IMR-90 (cell line): ENCODE data around the gene NAV2. TPM values are rescaled to one million over a fixed set of nuclear protein-coding genes. Genes with fewer than 3 reads are reported as not detected.

ENCODE experiments used
- ATAC-seq: fragments of 200-7000 bp; cut with Tn5 transposase; 2 replicates; pipeline ENCODE4 v1.9.1; 2020; ENCODE audit warnings: low read depth, mild to moderate bottlenecking, moderate library complexity
- Bru-seq: library from RNA; stranded (reverse); fragments of 400-500 nt; gene quantifications from one replicate; lab custom pipeline; 2021; lab: Mats Ljungman, UMichigan
- BruChase-seq, 2 experiments: library from RNA; stranded (reverse); fragments of 400-500 nt; gene quantifications; one replicate each; lab custom pipeline; 2021; lab: Mats Ljungman, UMichigan
- BruUV-seq: library from RNA; stranded (reverse); fragments of 400-500 nt; replicated peaks from 2 replicates; lab custom pipeline; 2021; lab: Mats Ljungman, UMichigan
- CTCF ChIA-PET: fragments of 300-600 bp; formaldehyde crosslinking; extraction: SDS; loops from one replicate; lab custom pipeline; 2021; ENCODE audit warnings: antibody characterized with exemption; lab: Yijun Ruan, JAX
- POLR2A ChIA-PET: fragments of 300-600 bp; sonication (Branson Sonifier 250); formaldehyde crosslinking; loops from one replicate; lab custom pipeline; 2022; ENCODE audit warnings: antibody characterized with exemption; ENCODE audit not compliant: unreplicated experiment; lab: Charles Lee
- DNase-seq: peaks from one replicate; pipeline ENCODE4 v3.0.0; 2013
- H2AFZ ChIP-seq: replicated peaks from 2 replicates; pipeline ENCODE3; 2013; ENCODE audit warnings: low read length, mild to moderate bottlenecking; ENCODE audit not compliant: poor library complexity
- H2AK5ac ChIP-seq: 2 replicates; pipeline ENCODE4 v1.6.1; 2013; ENCODE audit warnings: low read depth, low read length, inconsistent platforms
- H2AK9ac ChIP-seq: replicated peaks from 2 replicates; pipeline ENCODE3; 2013; ENCODE audit warnings: mild to moderate bottlenecking, low read depth, low read length, moderate library complexity; ENCODE audit not compliant: poor library complexity
- H2BK120ac ChIP-seq: 2 replicates; pipeline ENCODE4 v1.6.1; 2013; ENCODE audit warnings: low read depth, low read length, inconsistent platforms
- H2BK15ac ChIP-seq: 3 replicates; pipeline ENCODE4 v1.6.1; 2013; ENCODE audit warnings: low read depth, low read length, inconsistent platforms
- H2BK20ac ChIP-seq: 2 replicates; pipeline ENCODE4 v1.6.1; 2013; ENCODE audit warnings: low read depth, mild to moderate bottlenecking, inconsistent platforms, low read length, moderate library complexity
- H2BK5ac ChIP-seq: 2 replicates; pipeline ENCODE4 v1.6.1; 2013; ENCODE audit warnings: mild to moderate bottlenecking, low read depth, low read length, inconsistent platforms; ENCODE audit not compliant: poor library complexity, severe bottlenecking
- H3K14ac ChIP-seq: replicated peaks from 2 replicates; pipeline ENCODE4 v1.6.1; 2013; ENCODE audit warnings: low read depth, low read length, inconsistent platforms
- H3K18ac ChIP-seq: 2 replicates; pipeline ENCODE4 v1.6.1; 2013; ENCODE audit warnings: low read depth, low read length, control low read depth
- H3K23ac ChIP-seq: 2 replicates; pipeline ENCODE4 v1.6.1; 2013; ENCODE audit warnings: low read depth, low read length, inconsistent platforms
- H3K27ac ChIP-seq: 2 replicates; pipeline ENCODE4 v1.5.1; 2013; ENCODE audit warnings: mild to moderate bottlenecking, control low read depth, low read length; ENCODE audit not compliant: insufficient read depth
- H3K27me3 ChIP-seq: 2 replicates; pipeline ENCODE4 v1.6.1; 2013; ENCODE audit warnings: low read length; ENCODE audit not compliant: control insufficient read depth, insufficient read depth
- H3K36me3 ChIP-seq: 2 replicates; pipeline ENCODE4 v1.6.1; 2013; ENCODE audit warnings: low read length, mixed read lengths; ENCODE audit not compliant: control insufficient read depth, insufficient read depth
- H3K4ac ChIP-seq: 2 replicates; pipeline ENCODE4 v1.6.1; 2013; ENCODE audit warnings: low read depth, low read length, inconsistent platforms
- H3K4me1 ChIP-seq: 2 replicates; pipeline ENCODE4 v1.6.1; 2013; ENCODE audit warnings: low read length, mixed read lengths; ENCODE audit not compliant: control insufficient read depth, insufficient read depth
- H3K4me2 ChIP-seq: 2 replicates; pipeline ENCODE4 v1.6.1; 2013; ENCODE audit warnings: low read depth, mild to moderate bottlenecking, control low read depth, low read length, moderate library complexity
- H3K4me3 ChIP-seq: 2 replicates; pipeline ENCODE4 v1.5.1; 2013; ENCODE audit warnings: low read depth, mild to moderate bottlenecking, control low read depth, low read length, moderate library complexity; ENCODE audit not compliant: insufficient read depth
- H3K56ac ChIP-seq: 2 replicates; pipeline ENCODE4 v1.6.1; 2013; ENCODE audit warnings: low read length, inconsistent platforms; ENCODE audit not compliant: insufficient read depth; ENCODE audit errors: extremely low read depth
- H3K79me1 ChIP-seq, 2 experiments: 2 replicates each; pipeline ENCODE4 v1.6.1; 2013; ENCODE audit warnings: low read length in 2 of 2, inconsistent platforms in 1 of 2, low read depth in 1 of 2
- H3K9ac ChIP-seq: 2 replicates; pipeline ENCODE4 v1.6.1; 2013; ENCODE audit warnings: low read depth, low read length, control low read depth
- H3K9me1 ChIP-seq: 2 replicates; pipeline ENCODE4 v1.6.1; 2013; ENCODE audit warnings: low read length, inconsistent platforms; ENCODE audit not compliant: insufficient read depth
- H3K9me3 ChIP-seq: 2 replicates; pipeline ENCODE4 v1.6.1; 2013; ENCODE audit warnings: low read length; ENCODE audit not compliant: control insufficient read depth, insufficient read depth
- H4K20me1 ChIP-seq: 2 replicates; pipeline ENCODE4 v1.6.1; 2013; ENCODE audit warnings: low read length, inconsistent platforms; ENCODE audit not compliant: insufficient read depth
- H4K5ac ChIP-seq: 2 replicates; pipeline ENCODE4 v1.6.1; 2013; ENCODE audit warnings: mild to moderate bottlenecking, low read depth, low read length, control low read depth
- H4K8ac ChIP-seq, 2 experiments: 2 replicates each; pipeline ENCODE4 v1.6.1; 2013; ENCODE audit warnings: low read depth in 2 of 2, low read length in 2 of 2, control low read depth in 1 of 2, inconsistent platforms in 1 of 2
- H4K91ac ChIP-seq: 2 replicates; pipeline ENCODE4 v1.6.1; 2013; ENCODE audit warnings: low read depth, low read length, inconsistent platforms; ENCODE audit not compliant: insufficient read depth
- CHD1 ChIP-seq: IDR thresholded peaks from 2 replicates; pipeline ENCODE4 v1.6.1; 2012; ENCODE audit warnings: low read depth, low read length, improper control_type of control experiment
- FOS ChIP-seq: fragments of 150-350 bp; IDR thresholded peaks from 2 replicates; pipeline ENCODE4 v1.6.1; 2016; ENCODE audit warnings: low read depth, low read length
- MXI1 ChIP-seq: IDR thresholded peaks from 2 replicates; pipeline ENCODE4 v1.6.1; 2012; ENCODE audit warnings: low read depth, mild to moderate bottlenecking, low read length, moderate library complexity, borderline replicate concordance
- NFE2L2 ChIP-seq: fragments of 150-350 bp; IDR thresholded peaks from 2 replicates; pipeline ENCODE4 v1.6.1; 2016; ENCODE audit warnings: low read depth, mild to moderate bottlenecking, low read length
- RFX5 ChIP-seq: IDR thresholded peaks from 2 replicates; pipeline ENCODE4 v1.8.0; 2012; ENCODE audit warnings: low read depth, mild to moderate bottlenecking, low read length, moderate library complexity
- SMC3 ChIP-seq: fragments of 150-350 bp; IDR thresholded peaks from 2 replicates; pipeline ENCODE4 v1.6.1; 2016; ENCODE audit warnings: low read depth, mild to moderate bottlenecking, antibody characterized with exemption, low read length, moderate library complexity
- WGBS, 2 experiments: methylation state at CpG; one replicate each; pipeline versions ENCODE4 v1.1.5 to v1.1.7; 2013; ENCODE audit warnings: missing lambda C conversion rate in 2 of 2; ENCODE audit not compliant: insufficient read length in 1 of 2; ENCODE audit errors: extremely low coverage in 2 of 2; 5-methylcytosine and 5-hydroxymethylcytosine counted together
- dilution Hi-C: fragments of 300-500 bp; cut with HindIII; formaldehyde crosslinking; loops from one replicate; pipeline ENCODE4 v1.14.3; 2018; ENCODE audit warnings: low sequenced_read_pairs; ENCODE audit not compliant: unreplicated experiment
- in situ Hi-C: fragments of 300-500 bp; cut with MboI; formaldehyde crosslinking; loops from 3 replicates; pipeline ENCODE4 v1.14.3; 2019; ENCODE audit warnings: low sequenced_read_pairs, inconsistent platforms, mixed read lengths
- intact Hi-C: fragments of 100-400 bp; cut with micrococcal nuclease; formaldehyde crosslinking; loops from 2 replicates; pipeline ENCODE4 v1.10.0; 2022
- long read RNA-seq: library from polyadenylated mRNA; unstranded; transcript quantifications from one replicate; pipeline ENCODE4 v2.0.0, GENCODE V29; 2021; ENCODE audit not compliant: unreplicated experiment
- polyA plus RNA-seq, 3 experiments: library from polyadenylated mRNA; depleted of rRNA; stranded (reverse); fragments of >200 nt; gene quantifications; 2 replicates each; pipeline ENCODE4 v1.2.3, GENCODE V29; 2012; ENCODE audit warnings: low replicate concordance in 1 of 3
- total RNA-seq: library from RNA; depleted of rRNA; stranded (reverse); fragments of >200 nt; gene quantifications from 2 replicates; pipeline ENCODE4 v1.2.3, GENCODE V29; 2012; rRNA removed
- TF ChIP-seq, protein P1 (sequence below): fragments of 150-350 bp; IDR thresholded peaks from 2 replicates; pipeline ENCODE4 v1.6.1; 2016; ENCODE audit warnings: low read depth, mild to moderate bottlenecking, low read length, moderate library complexity, borderline replicate concordance

The NAV2 gene, protein sequence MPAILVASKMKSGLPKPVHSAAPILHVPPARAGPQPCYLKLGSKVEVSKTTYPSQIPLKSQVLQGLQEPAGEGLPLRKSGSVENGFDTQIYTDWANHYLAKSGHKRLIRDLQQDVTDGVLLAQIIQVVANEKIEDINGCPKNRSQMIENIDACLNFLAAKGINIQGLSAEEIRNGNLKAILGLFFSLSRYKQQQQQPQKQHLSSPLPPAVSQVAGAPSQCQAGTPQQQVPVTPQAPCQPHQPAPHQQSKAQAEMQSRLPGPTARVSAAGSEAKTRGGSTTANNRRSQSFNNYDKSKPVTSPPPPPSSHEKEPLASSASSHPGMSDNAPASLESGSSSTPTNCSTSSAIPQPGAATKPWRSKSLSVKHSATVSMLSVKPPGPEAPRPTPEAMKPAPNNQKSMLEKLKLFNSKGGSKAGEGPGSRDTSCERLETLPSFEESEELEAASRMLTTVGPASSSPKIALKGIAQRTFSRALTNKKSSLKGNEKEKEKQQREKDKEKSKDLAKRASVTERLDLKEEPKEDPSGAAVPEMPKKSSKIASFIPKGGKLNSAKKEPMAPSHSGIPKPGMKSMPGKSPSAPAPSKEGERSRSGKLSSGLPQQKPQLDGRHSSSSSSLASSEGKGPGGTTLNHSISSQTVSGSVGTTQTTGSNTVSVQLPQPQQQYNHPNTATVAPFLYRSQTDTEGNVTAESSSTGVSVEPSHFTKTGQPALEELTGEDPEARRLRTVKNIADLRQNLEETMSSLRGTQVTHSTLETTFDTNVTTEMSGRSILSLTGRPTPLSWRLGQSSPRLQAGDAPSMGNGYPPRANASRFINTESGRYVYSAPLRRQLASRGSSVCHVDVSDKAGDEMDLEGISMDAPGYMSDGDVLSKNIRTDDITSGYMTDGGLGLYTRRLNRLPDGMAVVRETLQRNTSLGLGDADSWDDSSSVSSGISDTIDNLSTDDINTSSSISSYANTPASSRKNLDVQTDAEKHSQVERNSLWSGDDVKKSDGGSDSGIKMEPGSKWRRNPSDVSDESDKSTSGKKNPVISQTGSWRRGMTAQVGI (N-terminal part only)
- total RNA-seq (4.5 and 4.7 TPM in 2 replicates), polyA plus RNA-seq (2012; rRNA removed) (12.3 and 12.6 TPM in 2 replicates), Bru-seq, nascent RNA (percentile 78 among the genes with signal in this experiment), BruChase-seq, experiment 1, labeled RNA remaining after a 6-hour chase (percentile 63 among the genes with signal in this experiment), BruChase-seq, experiment 2, labeled RNA remaining after a 2-hour chase (percentile 81 among the genes with signal in this experiment)
- 4.9 and 7.2 TPM in 2 replicates for polyA plus RNA-seq (2012; cell fraction: cytosol; rRNA removed)
- 50.0 and 63.2 TPM in 2 replicates for polyA plus RNA-seq (2012; cell fraction: nucleus; rRNA removed; ENCODE audit: low replicate concordance)
- long read RNA-seq, partial matches to known transcripts = 1 of 5 reads
- long read RNA-seq, other reads (novel, unspliced or antisense) = 4 of 5 reads

DNA sequence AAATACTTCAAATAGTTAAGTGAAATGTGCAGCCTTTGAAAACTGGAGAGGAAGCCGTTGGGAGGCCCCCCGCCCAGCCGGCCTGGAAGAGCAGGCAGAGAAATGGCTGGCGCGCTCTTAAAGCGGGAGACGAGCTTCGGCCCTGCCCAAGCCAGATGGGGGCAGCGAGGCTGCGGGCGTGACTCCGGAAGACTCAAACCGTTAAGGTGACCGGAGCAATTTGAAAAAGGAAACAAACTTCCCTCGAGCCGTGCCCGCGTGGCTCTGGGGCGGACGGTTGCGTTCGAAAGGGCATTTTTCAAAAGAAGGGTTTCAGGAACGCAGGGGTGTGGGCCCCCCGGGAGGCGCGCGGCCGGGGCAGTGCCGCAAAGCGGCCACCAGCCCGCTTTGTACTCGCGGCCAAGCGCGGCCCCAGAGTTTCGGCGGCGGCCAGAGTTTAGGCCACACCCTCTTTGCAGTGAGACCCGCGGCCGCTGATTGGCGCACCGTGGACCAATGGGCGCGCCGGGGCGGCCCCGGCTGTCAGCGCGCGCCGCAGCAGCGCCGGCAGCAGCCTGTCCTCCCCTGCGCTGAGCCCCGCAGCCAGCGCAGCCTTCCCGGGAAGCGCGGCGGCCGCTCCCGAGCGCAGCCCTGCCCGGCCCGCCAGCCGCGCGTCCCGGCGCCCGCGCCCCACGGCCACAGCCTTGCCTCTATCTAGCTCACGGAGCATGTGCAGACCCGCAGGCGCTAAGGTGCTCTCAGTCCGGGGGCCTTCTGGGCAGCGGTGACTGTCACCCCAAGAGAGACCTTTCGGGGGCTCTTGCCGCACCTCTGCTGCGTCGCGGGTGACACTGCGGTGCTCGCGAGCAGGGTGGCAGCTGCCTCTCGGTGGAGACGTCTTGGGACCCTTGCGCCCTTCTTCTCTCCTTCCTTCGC is at the start of gene NAV2:
TSS of gene NAV2 (plus strand) at position 557 of the 915 bp plus-strand sequence. CDS start 859 bp downstream, outside the sequence.
- Histone ChIP-seq H3K9me1 (peaks cover 14% of the 10 kb centered on the region), H2BK15ac (peak within 1 kb of the TSS; percentile 69), H2AFZ (peak within 1 kb of the TSS; percentile 88), H3K4me2 (peak within 1 kb of the TSS; percentile 86), H2BK20ac (peak within 1 kb of the TSS; percentile 80), H3K4me3 (peak within 1 kb of the TSS; percentile 63), H3K4me1 (peaks cover 25% of the 10 kb centered on the region), H3K4ac (peak within 1 kb of the TSS; percentile 90), H3K9ac (peak within 1 kb of the TSS; percentile 76), H3K79me1 (peaks cover 24 to 47% of the 10 kb centered on the region in 2 experiments), H2AK5ac (peak within 1 kb of the TSS; percentile 33; the same call in 1 of the 2 replicates), H3K14ac (peak within 1 kb of the TSS; percentile 78), H3K27me3 (no peaks in the 10 kb centered on the region), H2BK120ac (peak within 1 kb of the TSS; percentile 91), H3K9me3 (no peaks in the 10 kb centered on the region), H3K27ac (peak within 1 kb of the TSS; percentile 84), H3K18ac (peak within 1 kb of the TSS; percentile 79), H4K91ac (peak within 1 kb of the TSS; percentile 89), H2BK5ac (peak within 1 kb of the TSS; percentile 83), H2AK9ac (peak within 1 kb of the TSS; percentile 90), H4K5ac (peak within 1 kb of the TSS; percentile 92), H3K36me3 (no peaks in the 10 kb centered on the region), H3K23ac (peak within 1 kb of the TSS; percentile 91), H4K8ac (peak within 1 kb of the TSS; percentile 85 to 94), H3K56ac (peak within 1 kb of the TSS; percentile 55), H4K20me1 (peaks cover 10% of the 10 kb centered on the region; the same call in 1 of the 2 replicates)
- intact Hi-C loops = loop anchor here (1.0 to 5.0 kb wide), 3 partner anchors 32 to 148 kb away; no protein-coding TSS in a partner anchor
- ChIA-PET CTCF (interaction anchor here (1.4 kb wide), 1 partner anchor 118 kb away, joined by 4 read pairs; no protein-coding TSS in a partner anchor), POLR2A (no interaction called here)
- WGBS, 2 experiments = 0% methylated on average over 54 of the region's 91 CpGs; no CpG with 5 or more reads in 1 of the 2 experiments
- in situ Hi-C loops = no loop called here
- dilution Hi-C loops = no loop called here
- DNase-seq (peak; percentile 91), ATAC-seq (peak; percentile 91)
- TSS peak; percentile 42 for BruUV-seq
- TF ChIP-seq MXI1 (no peak), NFE2L2 (no peak), FOS (no peak), SMC3 (no peak), RFX5 (no peak), CHD1 (peak; percentile 41; the same call in 1 of the 2 replicates)
- TF ChIP-seq, protein P1, sequence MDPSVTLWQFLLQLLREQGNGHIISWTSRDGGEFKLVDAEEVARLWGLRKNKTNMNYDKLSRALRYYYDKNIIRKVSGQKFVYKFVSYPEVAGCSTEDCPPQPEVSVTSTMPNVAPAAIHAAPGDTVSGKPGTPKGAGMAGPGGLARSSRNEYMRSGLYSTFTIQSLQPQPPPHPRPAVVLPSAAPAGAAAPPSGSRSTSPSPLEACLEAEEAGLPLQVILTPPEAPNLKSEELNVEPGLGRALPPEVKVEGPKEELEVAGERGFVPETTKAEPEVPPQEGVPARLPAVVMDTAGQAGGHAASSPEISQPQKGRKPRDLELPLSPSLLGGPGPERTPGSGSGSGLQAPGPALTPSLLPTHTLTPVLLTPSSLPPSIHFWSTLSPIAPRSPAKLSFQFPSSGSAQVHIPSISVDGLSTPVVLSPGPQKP = no peak
